ENCODE measurements around the gene GRAP2. TPM values are rescaled to one million over a fixed set of nuclear protein-coding genes. Genes with fewer than 3 reads are reported as not detected.
"Not testable (repeated sequence)": the region's sequence is repeated elsewhere in the genome, so short reads cannot be mapped to it uniquely, and the experiment has no call there.

The GRAP2 gene
- total RNA-seq, 1 experiment from 2014 or later = 0.12 TPM

- ChIA-PET POLR2A (no interaction called here), CTCF (no interaction called here)
- Mint-ChIP-seq H3K9me3 (ENCODE audit: unreplicated experiment) (no peaks in the 10 kb centered on the region), H3K27me3 (ENCODE audit: insufficient read depth, unreplicated experiment) (peaks cover 31% of the 10 kb centered on the region), H3K4me3 (ENCODE audit: unreplicated experiment) (no peak overlapping the region), H3K27ac (ENCODE audit: low read depth, unreplicated experiment) (no peak overlapping the region), H3K4me1 (ENCODE audit: insufficient read depth, unreplicated experiment) (no peaks in the 10 kb centered on the region), H3K36me3 (ENCODE audit: insufficient read depth, unreplicated experiment) (peaks cover 1% of the 10 kb centered on the region)
- BruUV-seq (replicated peaks) = no TSS peak
- intact Hi-C loops (cut with micrococcal nuclease) = no loop called here
- TF ChIP-seq CTCF (IDR thresholded peaks at IDR 0.05; ENCODE audit: unreplicated experiment) = no peak
- no peak for DNase-seq (ENCODE audit: unreplicated experiment)
Observed at GRCh38 chr22:39872548-39872947, 28.3 kb upstream of the GRAP2 start.

- peaks cover 42% of the 10 kb centered on the region for H3K27me3 Mint-ChIP-seq (ENCODE audit: insufficient read depth, unreplicated experiment)
- no peak overlapping the region for H3K4me3 Mint-ChIP-seq (ENCODE audit: unreplicated experiment)
- ChIA-PET POLR2A (no interaction called here), CTCF (no interaction called here)
- H3K4me1 Mint-ChIP-seq (ENCODE audit: insufficient read depth, unreplicated experiment) = no peaks in the 10 kb centered on the region
- H3K9me3 Mint-ChIP-seq (ENCODE audit: unreplicated experiment) = no peaks in the 10 kb centered on the region
- DNase-seq (ENCODE audit: unreplicated experiment) = no peak
- BruUV-seq (replicated peaks) = no TSS peak
- no peak overlapping the region for H3K27ac Mint-ChIP-seq (ENCODE audit: low read depth, unreplicated experiment)
- no peaks in the 10 kb centered on the region for H3K36me3 Mint-ChIP-seq (ENCODE audit: insufficient read depth, unreplicated experiment)
- TF ChIP-seq CTCF (IDR thresholded peaks at IDR 0.05; ENCODE audit: unreplicated experiment) = no peak
- intact Hi-C loops (cut with micrococcal nuclease) = no loop called here
Observed at GRCh38 chr22:39873965-39874364, 26.9 kb upstream of the GRAP2 start.

GRCh38 chr22:39875176-39875885 lies 25.6 kb upstream of the GRAP2 start:
- H3K4me3 Mint-ChIP-seq (ENCODE audit: unreplicated experiment); H3K4me1 Mint-ChIP-seq (ENCODE audit: insufficient read depth, unreplicated experiment); POLR2A ChIA-PET; H3K27ac Mint-ChIP-seq (ENCODE audit: low read depth, unreplicated experiment); intact Hi-C loops (cut with micrococcal nuclease); CTCF ChIA-PET; DNase-seq (ENCODE audit: unreplicated experiment); H3K36me3 Mint-ChIP-seq (ENCODE audit: insufficient read depth, unreplicated experiment); BruUV-seq (replicated peaks); H3K9me3 Mint-ChIP-seq (ENCODE audit: unreplicated experiment): not testable (repeated sequence)
- H3K27me3 Mint-ChIP-seq (ENCODE audit: insufficient read depth, unreplicated experiment) = peaks cover 49% of the 10 kb centered on the region

- no peak for TF ChIP-seq CTCF (IDR thresholded peaks at IDR 0.05; ENCODE audit: unreplicated experiment)
- CTCF ChIA-PET = interaction anchor here (0.6 kb wide), 1 partner anchor 25 kb away, joined by 5 read pairs; no protein-coding TSS in a partner anchor
- POLR2A ChIA-PET = no interaction called here
- no peak overlapping the region for H3K4me3 Mint-ChIP-seq (ENCODE audit: unreplicated experiment)
- no TSS peak for BruUV-seq (replicated peaks)
- H3K27me3 Mint-ChIP-seq (ENCODE audit: insufficient read depth, unreplicated experiment) = peaks cover 57% of the 10 kb centered on the region
- no peak for DNase-seq (ENCODE audit: unreplicated experiment)
- H3K4me1 Mint-ChIP-seq (ENCODE audit: insufficient read depth, unreplicated experiment) = no peaks in the 10 kb centered on the region
- H3K27ac Mint-ChIP-seq (ENCODE audit: low read depth, unreplicated experiment) = no peak overlapping the region
- no peaks in the 10 kb centered on the region for H3K9me3 Mint-ChIP-seq (ENCODE audit: unreplicated experiment)
- intact Hi-C loops (cut with micrococcal nuclease) = no loop called here
- H3K36me3 Mint-ChIP-seq (ENCODE audit: insufficient read depth, unreplicated experiment) = no peaks in the 10 kb centered on the region
Observed at GRCh38 chr22:39877079-39877845, 23.6 kb upstream of the GRAP2 start.
